Measurements from ENCODE around the gene TNRC6C.
A peak's percentile ranks its signal among the peaks of the same experiment; 100 is the strongest.
"Not testable (repeated sequence)": the region's sequence is repeated elsewhere in the genome, so short reads cannot be mapped to it uniquely, and the experiment has no call there.

Gene TNRC6C

DNA sequence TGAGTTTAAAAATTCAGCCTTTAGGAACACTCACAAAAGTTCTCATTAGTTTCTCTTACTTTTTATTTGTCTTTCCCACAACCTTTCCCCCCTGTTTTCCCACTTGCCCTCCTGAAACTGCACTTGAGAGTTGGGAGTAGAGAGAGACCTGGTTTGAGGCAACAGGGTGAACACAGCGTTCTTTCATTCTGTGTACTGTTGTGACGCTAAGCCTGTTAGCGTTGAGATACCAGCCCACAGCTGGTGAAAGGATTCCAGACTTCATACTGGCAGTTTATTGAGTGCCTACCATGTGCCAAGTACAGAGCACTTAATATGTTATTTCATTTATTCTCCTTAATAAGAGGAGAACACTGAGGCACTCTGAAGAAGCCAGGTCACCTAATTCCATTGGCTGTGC, 10.3 kb downstream of the TNRC6C start:
- DNase-seq = no peak

DNA sequence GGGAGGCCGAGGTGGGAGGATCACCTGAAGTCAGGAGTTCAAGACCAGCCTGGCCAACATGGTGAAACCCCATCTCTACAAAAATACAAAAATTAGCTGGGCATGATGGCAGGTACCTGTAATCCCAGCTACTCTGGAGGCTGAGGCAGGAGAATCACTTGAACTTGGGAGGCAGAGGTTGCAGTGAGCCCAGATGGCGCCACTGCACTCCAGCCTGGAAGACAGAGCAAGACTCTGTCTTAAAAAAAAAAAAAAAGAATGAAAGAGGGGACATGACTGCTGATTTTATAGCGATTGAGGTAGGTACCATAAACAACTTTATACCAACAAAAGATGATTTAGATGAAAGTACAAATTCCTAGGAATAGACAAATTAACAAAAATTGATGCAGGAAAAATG, 13.8 kb downstream of the TNRC6C start:
- not testable (repeated sequence) for DNase-seq

DNA sequence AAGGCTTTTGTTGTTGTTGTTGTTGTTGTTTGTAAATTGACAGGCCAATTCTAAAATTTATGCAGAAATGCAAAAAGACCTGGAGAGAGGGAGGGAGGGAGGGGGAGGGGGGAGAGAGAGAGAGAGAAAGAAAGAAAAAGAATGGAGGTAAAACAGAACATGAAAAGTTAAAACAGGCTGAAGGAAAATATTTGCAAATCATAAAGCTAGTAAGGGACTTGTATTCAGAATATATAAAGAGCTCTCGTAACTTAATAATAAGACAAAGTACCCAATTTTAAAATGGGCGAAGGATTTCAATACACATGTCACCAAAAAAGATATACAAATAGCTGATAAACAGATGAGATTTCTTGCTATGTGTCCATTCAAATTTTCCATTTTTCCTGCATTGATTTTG, 15.4 kb downstream of the TNRC6C start:
- no peak for DNase-seq

DNA sequence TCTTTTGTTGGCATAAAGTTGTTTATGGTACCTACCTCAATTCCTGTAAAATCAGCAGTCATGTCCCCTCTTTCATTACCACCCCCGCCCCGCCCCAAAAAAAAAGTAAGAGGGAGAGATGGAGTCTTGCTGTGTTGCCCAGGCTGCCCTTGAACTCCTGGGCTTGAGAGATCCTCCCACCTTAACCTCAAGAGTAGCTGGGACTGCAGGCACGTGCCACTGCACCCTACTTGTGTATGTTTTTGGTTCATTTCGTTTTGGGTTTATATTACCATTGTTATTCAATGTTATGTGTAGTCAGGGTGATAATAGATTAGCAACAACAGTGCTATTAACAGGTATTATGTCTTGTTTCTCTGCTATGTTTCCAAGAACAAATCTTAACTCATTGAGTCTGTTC, 15.9 kb downstream of the TNRC6C start:
- DNase-seq = no peak

DNA sequence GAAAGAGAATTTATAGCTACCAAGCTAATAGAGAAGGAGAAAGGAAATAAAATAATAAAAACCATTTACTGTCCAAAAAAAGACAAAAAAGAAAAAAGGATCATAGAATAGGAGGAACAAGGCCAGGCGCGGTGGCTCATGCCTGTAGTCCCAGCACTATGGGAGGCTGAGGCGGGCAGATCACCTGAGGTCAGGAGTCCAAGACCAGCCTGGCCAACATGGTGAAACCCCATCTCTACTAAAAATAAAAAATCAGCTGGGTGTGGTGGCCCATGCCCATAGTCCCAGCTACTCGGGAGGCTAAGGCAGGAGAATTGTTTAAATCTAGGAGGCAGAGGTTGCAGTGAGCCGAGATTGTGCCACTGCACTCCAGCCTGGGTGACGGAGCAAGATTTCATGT, 23.9 kb downstream of the TNRC6C start:
- DNase-seq = not testable (repeated sequence)

DNA sequence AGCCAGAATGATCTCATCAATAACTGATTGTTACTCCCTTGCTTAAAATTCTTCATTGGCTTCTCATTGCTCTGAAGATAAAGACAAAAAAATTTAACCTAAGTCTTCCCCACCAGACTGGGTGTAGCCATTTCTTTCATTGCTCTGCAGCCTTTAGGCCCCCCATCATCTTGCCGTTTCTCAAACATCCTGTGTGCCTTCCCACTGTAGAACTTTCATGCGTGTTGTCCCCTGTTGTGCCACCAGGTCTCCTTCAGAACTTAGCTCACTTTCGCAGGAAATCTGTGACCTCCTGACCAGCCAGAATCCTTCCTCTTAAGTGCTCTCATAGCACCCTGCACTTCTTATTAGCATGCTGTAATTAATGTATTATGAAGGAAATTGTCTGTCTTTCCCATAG, 31.8 kb downstream of the TNRC6C start:
- no peak for DNase-seq

DNA sequence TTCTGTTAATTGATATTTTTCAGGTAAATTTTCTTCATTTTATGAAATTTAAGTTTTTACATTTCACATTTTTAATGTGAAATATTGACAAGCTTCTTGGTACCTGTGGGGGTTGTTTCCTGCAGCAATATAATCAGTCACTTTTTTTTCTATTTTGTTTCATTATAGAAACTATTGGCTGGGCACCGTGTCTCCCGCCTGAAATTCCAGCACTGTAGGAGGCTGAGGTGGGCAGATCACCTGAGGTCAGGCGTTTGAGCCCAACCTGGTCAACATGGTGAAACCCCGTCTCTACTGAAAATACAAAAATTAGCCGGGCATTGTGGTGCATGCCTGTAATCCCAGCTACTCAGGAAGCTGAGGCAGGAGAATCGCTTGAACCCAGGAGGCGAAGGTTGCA, 35.2 kb downstream of the TNRC6C start:
- not testable (repeated sequence) for DNase-seq

DNA sequence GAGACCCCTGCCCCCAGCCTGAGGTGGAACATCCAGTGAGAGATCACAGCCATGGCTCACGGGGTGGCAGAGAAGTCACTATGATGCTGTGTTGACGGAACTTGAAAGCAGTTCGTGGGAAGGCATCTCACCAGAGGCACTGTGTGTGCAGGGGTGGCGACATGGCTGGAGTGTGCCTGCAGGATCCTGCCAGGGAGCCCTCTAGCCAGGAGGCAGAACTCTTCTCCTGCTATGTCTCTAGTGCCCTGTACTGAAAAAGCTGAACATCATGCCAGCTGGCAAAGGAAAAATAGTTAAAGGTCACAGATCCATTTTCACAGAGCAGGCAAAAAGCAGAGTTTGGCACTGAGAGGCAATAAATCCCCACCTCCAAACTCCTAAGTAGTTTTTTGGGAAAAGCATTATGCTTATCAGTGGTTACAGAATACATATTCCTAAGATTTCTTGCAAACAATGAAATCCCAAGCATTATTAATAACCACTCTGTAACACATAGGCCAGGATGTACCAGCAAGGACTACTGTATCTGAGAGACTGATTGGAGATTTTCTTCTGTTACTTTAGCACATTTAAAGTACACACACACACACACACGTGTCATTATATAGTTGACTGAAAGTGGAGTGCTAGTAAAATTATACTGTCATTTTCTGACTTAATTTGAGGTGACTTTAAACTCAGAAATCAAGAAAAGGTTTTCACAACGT, 36.8 kb downstream of the TNRC6C start:
- DNase-seq = peak; percentile 22

DNA sequence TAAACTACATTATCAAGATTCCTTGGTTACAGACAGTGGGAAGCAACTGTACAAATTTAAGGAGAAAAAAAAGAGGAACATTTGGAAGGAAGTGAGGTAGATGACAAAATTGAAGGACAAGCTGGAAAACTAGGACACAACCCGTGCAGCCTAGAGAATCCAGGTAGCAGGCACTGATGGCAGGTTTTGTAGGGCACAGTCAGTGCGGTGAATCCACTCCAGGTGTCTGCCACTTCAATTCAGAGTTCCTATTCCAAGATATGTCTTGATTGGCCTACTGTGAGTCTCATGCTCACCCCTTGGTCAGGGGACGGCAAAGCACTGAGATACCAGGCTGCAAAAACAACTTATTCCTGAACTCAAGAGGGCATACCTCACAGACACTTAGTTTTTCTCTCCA, 37.8 kb downstream of the TNRC6C start:
- DNase-seq = no peak

DNA sequence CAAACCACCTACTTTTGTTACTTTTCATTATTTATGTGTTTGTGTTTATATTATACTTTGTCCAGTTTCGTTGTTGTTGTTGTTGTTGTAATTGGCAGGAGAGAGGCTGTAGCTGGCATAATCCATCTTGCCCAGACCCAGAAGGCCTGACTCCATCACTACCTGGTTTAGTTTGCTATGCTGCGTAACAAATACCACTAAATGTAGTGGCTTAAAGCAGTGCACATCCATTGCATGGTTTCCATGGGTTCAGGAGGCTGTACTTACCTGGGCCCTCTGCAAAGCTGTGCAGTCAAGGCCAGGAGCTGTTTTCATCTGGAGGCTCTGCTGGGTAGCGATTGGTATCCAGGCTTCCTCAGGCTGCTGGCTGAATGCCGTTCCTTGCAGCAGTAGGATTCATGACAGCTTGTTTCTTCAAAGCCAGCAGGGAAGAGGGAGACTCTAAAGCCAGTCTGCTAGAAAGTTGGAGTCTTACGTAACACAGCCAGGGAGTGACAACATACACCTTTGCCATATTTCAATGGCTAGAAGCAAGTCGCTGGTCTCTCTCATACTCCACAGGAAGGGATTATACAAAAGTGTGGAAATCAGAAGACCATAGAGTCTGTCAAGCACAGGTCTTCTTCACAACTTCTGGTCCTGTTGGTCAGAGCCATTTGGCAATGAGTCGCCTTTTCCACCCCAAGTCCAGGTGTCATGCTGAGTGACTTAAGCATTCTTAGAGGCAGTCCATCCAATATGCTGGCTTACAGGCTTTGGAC, 41.1 kb downstream of the TNRC6C start:
- DNase-seq = no peak

DNA sequence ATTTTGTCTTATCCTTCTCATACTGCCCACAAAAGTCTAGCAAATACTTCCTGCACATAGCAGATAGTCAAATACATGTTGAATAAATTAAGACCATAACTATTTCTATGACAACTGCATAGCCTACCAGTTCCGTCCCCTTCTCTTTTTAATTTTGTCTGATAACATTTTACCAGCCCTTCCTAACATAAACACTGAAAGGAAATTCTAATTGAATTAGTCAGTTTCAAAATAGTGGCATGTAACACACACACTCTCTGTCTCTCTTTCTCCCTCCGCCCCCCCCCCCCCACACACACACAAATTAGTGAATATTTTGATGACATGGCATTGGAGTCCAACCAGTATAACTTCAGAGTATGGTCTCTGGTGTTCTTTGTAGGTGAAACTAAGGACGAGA, 41.8 kb downstream of the TNRC6C start:
- DNase-seq = no peak

DNA sequence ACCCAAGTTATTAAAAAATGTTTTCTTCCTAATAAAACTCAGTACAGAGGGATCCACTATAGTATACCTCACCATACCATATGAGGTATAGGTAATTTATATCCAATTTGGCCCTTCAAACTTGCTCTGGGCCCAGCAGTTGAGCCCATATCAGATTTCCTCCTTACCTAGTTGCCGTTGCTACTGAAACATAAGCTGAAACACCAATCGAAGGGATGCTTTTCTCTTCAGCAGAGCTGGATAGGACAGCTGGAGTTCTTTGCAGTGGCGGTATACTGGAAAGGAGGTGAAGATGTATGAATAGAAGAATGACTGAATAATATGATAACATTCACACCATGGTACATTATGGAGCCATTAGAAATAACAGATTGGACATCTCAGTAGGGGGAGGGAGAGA, 42.7 kb downstream of the TNRC6C start:
- DNase-seq = peak; percentile 90

DNA sequence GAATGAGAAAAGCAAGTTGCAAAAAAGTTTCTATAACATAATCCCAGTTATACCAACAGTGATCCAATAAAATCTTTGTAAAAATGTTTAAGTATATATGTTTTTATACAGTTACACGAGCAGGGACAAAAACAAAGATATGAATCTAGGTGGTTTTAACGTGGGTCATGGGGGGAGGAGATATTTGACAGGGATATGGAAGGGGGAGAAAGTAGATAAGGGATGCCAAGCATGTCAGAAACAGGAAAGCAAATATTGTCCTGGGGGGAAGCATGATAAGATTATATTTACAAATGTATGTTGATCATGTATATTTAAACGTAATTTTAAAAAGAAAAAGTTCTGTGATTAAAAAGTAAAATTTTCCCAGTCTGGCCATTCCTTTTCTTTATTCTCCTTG, 43.1 kb downstream of the TNRC6C start:
- no peak for DNase-seq

DNA sequence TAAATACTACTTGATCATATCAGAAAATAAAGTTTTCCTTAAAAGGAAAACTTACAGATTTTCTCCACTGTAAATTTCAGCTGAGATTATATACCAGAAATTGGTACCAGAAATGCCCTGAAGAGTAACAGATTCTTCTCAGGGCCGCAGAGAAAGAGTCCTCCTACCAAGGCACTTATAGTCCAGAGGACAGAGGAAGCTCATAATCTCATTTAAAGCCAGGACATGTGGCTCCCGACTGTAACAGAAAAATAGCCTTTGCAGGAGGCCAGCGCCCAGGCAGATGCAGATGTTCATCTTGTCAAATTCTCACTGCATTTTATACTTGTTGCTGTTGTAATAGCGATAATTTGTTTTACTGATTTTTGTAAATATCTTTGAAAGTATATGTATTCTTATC, 43.7 kb downstream of the TNRC6C start:
- no peak for DNase-seq

DNA sequence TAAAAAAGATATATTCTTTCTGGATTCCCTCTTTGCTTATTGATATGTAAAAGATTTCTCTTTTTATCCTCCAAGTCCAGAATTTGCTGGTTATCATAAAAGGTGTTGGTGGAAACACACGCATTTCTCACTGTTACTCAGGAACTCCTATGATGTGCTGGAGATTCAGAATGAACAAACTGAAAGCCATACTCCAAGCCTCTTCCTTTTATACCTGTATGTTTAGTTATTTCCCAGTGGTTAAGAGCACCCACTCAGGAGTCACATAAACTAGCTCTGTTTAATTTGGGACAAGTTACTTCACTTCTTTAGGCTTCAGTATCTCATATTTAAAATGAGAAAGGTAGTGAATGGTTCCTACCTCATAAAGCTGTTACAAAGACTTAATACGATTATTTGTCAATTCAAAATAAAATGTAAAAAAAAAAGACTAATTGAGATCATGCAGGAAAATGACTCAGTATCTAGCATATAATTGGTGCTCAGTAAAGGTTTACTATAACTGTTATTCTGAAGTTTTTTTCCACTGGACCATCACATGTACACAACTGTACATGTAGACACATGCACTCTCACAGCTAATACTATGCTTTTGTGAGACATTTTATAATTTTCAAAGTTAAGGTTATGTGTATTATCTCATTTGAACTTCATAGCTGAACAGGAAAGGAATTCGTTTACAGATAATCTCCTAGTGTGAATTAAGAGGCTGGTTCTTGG, 47.1 kb downstream of the TNRC6C start:
- DNase-seq = no peak

DNA sequence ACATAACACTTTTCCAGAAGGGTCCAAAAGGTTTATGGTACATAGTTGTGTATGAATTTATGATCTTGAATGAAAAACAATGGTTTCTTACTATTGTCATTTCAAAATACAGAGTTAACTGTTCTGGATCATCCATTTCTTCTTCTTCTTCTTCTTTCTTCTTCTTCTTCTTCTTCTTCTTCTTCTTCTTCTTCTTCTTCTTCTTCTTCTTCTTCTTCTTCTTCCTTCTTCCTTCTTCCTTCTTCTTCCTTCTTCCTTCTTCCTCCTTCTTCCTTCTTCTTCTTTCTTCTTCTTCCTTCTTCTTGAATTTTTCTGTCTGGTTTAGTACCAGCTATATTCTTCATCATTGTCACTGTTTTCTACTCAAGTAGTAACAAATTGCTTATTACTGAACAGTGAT, 47.8 kb downstream of the TNRC6C start:
- DNase-seq = no peak

DNA sequence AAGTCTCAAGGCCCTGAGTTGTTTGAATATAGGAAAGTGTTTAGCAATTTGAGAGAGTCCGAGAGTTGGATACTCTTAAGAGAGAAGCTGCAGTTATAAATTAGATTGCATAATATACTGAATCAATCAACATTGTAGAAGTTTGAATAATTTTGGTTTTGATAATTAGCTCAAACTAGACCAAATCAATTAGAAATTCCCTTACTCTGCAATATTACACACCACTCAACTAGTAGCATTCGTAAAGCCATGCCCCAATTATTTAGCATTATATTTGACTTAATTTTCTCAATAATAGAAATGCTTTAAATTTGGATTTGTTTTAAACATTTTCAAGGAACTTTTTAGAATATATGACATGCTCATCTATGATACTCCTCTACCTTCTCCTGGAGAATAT, 49.1 kb downstream of the TNRC6C start:
- no peak for DNase-seq

DNA sequence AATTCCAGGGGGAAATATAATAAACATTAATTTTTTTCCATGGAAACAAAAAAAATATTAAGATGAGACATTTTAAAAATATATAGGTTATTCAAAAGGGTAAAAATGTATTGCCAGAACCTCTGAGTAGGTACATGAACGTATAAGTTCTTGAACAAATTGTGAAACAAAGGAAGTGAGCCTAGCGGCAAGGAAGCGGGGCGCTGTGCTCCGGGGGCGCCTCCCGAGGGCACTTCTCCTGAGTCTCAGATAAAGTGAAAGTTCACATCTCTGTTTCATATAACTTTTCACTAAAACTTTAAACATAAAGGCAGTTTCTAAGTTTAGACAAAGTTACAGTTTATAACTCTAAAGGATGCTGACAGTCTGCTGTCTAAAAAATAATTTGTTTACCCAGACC, 52.3 kb downstream of the TNRC6C start:
- no peak for DNase-seq

DNA sequence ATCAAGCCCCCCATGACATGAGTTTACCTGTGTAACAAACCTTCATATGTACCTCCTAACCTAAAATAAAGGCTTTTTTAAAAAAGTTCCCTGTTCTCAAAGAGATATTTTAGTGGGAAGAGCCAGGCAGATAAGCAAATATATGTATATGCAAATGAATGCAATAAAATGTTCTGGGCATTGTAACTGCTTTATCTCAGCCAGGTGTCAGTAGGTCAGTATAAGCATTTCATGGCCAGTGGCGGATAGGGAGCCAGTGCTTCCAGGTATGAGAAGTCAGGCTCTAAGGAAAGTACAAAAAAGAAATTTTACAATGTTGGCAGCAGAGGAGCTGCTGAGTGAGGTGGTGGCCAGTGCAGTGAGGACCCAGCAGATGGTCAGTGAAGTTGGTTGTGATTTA, 53.9 kb downstream of the TNRC6C start:
- DNase-seq = no peak

DNA sequence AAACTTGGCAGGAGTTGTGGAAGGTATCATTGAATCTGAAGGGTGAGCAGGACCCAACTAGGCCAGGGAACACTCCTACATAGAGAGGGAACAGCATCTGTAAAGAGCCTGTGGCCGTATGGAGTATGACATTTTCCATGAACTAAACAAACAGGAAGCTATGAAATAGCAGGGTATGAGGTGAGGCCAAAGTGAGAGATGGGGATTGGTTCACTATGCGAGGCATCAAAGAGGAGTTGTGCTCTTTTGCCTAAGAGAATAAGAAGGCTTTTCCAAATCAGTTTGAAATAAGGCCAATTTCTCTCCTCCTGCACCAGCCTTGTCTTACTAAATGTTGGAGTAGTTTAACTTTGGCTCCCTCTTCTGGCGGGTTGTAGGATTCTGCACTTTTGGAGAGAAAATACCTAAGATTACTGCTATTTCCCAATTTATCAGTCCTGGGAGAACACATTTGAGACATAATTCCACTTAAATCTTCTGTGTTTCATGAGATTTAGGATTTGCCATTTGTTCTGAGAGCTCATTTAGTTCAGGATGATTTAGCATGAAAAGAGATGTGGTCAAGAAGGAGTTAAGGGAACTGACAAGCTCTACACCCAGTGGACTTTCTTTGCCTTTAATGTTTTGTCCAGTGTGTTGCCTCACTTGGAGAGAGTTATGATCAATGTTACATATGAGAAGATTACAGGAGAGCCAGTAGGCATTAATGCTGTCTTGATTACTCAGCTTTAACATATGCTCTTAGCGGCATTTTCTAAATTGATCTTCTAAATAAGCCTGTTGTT, 55.4 kb downstream of the TNRC6C start:
- peak; percentile 84 for DNase-seq

DNA sequence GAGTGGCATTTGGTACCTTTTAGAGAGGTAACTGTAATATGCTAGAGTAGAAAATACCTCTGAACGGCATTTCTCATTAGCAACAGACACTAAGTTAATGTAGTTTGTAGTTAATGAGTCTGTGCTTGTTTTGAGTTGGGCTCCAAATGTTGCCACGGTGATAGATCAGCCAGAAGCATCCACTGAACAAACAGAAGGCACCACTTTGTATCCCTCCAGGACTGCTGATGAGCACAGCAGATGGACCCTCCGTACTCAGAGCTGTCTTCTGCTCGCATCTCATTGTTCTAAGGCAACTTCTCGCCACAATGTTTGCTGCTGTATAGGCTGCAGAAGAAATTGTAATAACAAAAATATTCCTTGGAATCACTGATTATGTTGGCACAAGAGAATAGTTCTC, 56.1 kb downstream of the TNRC6C start:
- DNase-seq = peak; percentile 71

DNA sequence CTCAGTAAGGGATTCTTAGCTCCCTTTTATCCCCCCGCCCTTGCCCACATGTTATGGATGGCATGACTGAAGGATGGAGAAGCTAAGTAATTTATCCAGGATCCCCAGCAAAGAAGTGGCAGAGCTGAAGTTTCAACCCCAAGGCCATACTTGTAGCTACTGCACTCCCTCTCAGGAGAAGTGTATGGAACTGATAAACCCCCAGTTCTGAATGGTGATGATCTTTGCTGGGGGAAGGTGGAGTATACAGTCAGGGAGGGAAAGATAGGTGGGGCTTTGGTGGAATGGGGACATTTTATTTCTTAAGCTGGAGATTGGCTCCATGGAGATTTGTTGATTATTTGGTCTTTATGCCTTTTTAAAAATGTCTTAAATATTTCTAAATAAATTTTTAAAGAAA, 58.3 kb downstream of the TNRC6C start:
- DNase-seq = no peak

DNA sequence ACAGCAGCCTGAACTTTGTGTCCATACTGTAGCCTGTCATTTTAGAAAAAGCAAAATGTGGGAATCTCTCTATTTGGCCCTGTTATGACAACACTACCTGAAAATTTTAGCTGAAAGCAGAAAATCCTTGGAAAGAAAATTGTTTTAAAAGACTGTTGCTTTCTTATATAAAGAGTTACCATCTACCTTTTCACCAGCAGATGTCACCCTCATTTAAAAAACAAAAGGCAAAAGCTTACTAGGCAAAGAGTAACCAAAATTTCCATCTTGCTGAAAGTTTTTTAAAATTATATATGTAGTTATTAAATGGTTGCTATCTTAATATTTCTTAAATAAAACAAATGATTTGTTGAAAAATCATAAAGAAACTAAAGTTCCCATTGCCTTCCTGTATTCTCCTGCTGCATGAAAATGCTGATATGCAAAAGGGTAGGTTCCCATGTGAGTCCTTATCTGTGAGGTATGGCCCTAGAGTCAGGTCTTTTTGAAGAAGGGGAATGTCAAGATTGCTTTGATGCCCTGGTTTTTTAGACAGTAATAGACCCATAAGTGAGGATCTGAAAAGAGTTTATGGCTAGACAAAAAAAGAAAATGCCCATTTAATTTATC, 61.0 kb downstream of the TNRC6C start:
- DNase-seq = peak; percentile 60
